ENCODE data around the gene KHNYN.

GRCh38 chr14:24481622-24482324 lies 52.0 kb downstream of the KHNYN start:
- TF ChIP-seq EZH2 (IDR thresholded peaks at IDR 0.05; ENCODE audit: borderline replicate concordance, low read depth, low read length, severe bottlenecking) (no peak), CTCF (IDR thresholded peaks at IDR 0.05; ENCODE audit: borderline replicate concordance, extremely low read depth, low read length, poor library complexity, severe bottlenecking) (peak; percentile 72)
